Osteocyte (in vitro differentiated cells): ENCODE measurements around the gene C6orf89. TPM values are rescaled to one million over a fixed set of nuclear protein-coding genes. Genes with fewer than 3 reads are reported as not detected.

Experiments used
- DNase-seq: peaks from one replicate; pipeline ENCODE4 v3.0.0; 2021; ENCODE audit warnings: mixed read lengths; ENCODE audit not compliant: unreplicated experiment; ENCODE audit errors: extremely low spot score
- H3K27ac Mint-ChIP-seq: one replicate; pipeline ENCODE4 v1.8.0; 2021; ENCODE audit warnings: mild to moderate bottlenecking, mixed read lengths; ENCODE audit not compliant: unreplicated experiment
- H3K27me3 Mint-ChIP-seq: one replicate; pipeline ENCODE4 v1.8.0; 2021; ENCODE audit warnings: mixed read lengths; ENCODE audit not compliant: unreplicated experiment
- H3K36me3 Mint-ChIP-seq: one replicate; pipeline ENCODE4 v1.8.0; 2021; ENCODE audit warnings: mixed read lengths; ENCODE audit not compliant: unreplicated experiment
- H3K4me1 Mint-ChIP-seq: one replicate; pipeline ENCODE4 v1.8.0; 2021; ENCODE audit warnings: mixed read lengths; ENCODE audit not compliant: unreplicated experiment
- H3K4me3 Mint-ChIP-seq: one replicate; pipeline ENCODE4 v1.8.0; 2021; ENCODE audit warnings: mild to moderate bottlenecking, moderate library complexity, mixed read lengths; ENCODE audit not compliant: unreplicated experiment
- H3K9me3 Mint-ChIP-seq: one replicate; pipeline ENCODE4 v1.8.0; 2021; ENCODE audit warnings: mixed read lengths; ENCODE audit not compliant: unreplicated experiment
- total RNA-seq: library from RNA; stranded (reverse); gene quantifications from 2 replicates; pipeline ENCODE4 v1.2.1, GENCODE V29; 2021
- TF ChIP-seq, protein P1 (sequence below): fragments of 200-600 bp; sonication (generic); IDR thresholded peaks from 2 replicates; pipeline ENCODE4 v1.5.0; 2021; ENCODE audit warnings: antibody characterized with exemption, mild to moderate bottlenecking, moderate library complexity

The C6orf89 gene
- total RNA-seq, 1 donor from 2014 or later, result 71.2 TPM

DNA sequence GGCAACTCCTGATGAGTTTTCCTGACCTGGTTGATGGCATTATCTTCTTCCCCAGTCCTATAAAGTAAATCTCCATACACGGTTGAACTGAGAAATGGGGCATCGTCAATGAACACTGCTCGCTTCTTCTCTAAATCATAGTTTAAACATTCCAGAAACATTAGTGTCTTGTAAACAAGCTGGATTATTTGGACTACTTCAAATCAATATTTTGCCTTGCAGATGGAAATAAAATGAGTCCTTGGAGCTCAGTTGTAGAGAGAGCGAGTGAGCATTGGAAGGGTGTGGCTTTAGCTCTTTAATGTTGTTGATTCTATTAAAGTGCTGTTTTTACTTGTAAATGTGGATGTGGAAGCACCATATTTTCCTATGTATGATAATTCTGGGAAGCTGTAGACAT is 18.4 kb downstream of the C6orf89 start:
- no peak overlapping the region for H3K4me3 Mint-ChIP-seq
- TF ChIP-seq, protein P1, sequence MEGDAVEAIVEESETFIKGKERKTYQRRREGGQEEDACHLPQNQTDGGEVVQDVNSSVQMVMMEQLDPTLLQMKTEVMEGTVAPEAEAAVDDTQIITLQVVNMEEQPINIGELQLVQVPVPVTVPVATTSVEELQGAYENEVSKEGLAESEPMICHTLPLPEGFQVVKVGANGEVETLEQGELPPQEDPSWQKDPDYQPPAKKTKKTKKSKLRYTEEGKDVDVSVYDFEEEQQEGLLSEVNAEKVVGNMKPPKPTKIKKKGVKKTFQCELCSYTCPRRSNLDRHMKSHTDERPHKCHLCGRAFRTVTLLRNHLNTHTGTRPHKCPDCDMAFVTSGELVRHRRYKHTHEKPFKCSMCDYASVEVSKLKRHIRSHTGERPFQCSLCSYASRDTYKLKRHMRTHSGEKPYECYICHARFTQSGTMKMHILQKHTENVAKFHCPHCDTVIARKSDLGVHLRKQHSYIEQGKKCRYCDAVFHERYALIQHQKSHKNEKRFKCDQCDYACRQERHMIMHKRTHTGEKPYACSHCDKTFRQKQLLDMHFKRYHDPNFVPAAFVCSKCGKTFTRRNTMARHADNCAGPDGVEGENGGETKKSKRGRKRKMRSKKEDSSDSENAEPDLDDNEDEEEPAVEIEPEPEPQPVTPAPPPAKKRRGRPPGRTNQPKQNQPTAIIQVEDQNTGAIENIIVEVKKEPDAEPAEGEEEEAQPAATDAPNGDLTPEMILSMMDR, result no peak
- H3K4me1 Mint-ChIP-seq, result no peaks in the 10 kb centered on the region
- H3K27me3 Mint-ChIP-seq, result no peaks in the 10 kb centered on the region
- H3K9me3 Mint-ChIP-seq, result no peaks in the 10 kb centered on the region
- peaks cover 46% of the 10 kb centered on the region for H3K36me3 Mint-ChIP-seq
- H3K27ac Mint-ChIP-seq, result no peak overlapping the region
- DNase-seq, result no peak

DNA sequence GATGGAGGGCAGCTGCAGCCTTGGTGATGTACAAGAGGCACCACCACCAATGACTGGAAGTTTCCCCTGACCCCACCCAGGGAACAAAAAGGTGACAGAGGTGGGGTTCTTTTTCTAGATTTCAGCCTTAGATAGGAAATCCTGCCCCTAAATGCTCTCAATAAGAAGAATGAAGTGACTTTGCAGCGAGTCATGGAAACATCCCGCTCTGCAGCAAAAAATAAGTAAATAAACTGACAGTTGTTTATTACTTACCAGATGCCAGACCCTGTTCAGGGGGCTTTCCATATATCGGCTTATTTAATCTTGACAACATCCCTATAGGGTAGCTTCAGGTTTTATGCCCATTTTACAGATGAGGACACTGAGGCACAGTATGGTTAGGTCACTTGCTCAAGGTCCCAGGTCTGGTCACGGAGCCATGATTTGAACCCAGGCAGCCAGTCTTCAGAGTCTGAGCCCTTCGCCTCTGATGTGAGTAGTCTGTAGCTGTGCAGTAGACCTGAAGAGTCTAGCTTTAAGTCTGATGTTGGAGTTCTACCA is 19.2 kb downstream of the C6orf89 start:
- Mint-ChIP-seq H3K27me3 (no peaks in the 10 kb centered on the region), H3K9me3 (no peaks in the 10 kb centered on the region), H3K4me1 (no peaks in the 10 kb centered on the region), H3K36me3 (peaks cover 48% of the 10 kb centered on the region), H3K27ac (no peak overlapping the region), H3K4me3 (no peak overlapping the region)
- TF ChIP-seq, protein P1, result no peak
- no peak for DNase-seq

DNA sequence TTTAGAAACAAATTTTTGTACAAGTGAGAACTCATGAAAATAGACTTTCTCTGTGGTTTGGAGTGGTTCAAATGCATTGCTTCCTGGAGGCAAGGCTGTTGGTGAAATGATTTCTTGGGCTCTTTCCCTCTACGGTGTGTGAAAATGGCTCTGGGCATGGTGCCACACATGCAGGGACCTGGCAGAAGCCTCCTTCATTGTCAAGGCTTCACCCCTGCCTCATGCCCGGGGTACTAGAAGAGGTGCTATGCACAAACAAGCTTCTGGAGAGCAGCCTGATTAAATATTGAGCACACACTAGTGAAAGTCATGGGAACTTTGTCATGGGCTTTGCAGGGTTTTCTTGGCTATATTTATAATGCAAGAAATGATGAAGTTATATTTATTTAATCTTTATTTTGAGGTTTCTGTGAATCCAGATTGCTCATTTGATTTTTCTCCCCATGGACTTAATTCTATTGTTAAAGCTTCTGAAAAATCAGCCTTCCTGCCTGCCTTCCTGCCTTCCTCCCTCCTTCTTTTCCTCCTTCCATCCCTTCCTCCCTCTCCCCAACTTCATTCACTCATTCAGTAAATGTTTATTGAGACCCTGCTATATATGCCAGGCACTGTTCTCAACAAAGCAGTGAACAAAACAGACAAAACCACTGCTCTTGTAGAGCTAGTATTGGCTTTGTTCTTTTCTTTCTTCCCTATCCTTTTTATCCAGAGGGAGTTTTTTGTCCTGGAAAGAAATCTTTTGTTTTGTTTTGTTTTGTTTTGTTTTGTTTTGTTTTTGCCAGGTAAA is 21.0 kb downstream of the C6orf89 start:
- Mint-ChIP-seq H3K36me3 (peaks cover 51% of the 10 kb centered on the region), H3K4me1 (peaks cover 2% of the 10 kb centered on the region), H3K4me3 (no peak overlapping the region), H3K27me3 (no peaks in the 10 kb centered on the region), H3K27ac (peak overlapping the region; percentile 11), H3K9me3 (no peaks in the 10 kb centered on the region)
- TF ChIP-seq, protein P1, result no peak
- DNase-seq, result no peak

DNA sequence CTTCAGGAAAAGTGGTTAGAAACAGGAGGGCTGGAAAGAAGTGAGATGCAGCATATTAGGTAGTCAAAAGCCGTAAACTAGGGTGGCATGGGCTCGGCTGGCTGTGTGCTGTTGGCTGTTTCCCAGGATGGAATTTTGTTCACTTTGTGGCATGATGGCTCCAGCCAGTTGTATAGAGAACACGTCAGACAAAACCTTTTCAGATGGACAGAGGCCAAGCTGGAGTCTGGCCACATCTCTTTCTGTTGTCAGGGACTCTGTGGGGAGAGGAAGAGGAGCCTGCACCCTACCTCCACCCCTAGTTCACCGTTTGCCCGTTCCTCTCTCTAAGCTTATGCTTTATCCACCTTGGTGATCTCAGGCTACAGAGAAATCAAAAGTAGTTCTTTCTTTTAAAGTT is 22.0 kb downstream of the C6orf89 start:
- TF ChIP-seq, protein P1, result no peak
- DNase-seq, result no peak
- H3K4me1 Mint-ChIP-seq, result peaks cover 12% of the 10 kb centered on the region
- H3K27me3 Mint-ChIP-seq, result no peaks in the 10 kb centered on the region
- peaks cover 48% of the 10 kb centered on the region for H3K36me3 Mint-ChIP-seq
- no peak overlapping the region for H3K4me3 Mint-ChIP-seq
- H3K9me3 Mint-ChIP-seq, result no peaks in the 10 kb centered on the region
- no peak overlapping the region for H3K27ac Mint-ChIP-seq

DNA sequence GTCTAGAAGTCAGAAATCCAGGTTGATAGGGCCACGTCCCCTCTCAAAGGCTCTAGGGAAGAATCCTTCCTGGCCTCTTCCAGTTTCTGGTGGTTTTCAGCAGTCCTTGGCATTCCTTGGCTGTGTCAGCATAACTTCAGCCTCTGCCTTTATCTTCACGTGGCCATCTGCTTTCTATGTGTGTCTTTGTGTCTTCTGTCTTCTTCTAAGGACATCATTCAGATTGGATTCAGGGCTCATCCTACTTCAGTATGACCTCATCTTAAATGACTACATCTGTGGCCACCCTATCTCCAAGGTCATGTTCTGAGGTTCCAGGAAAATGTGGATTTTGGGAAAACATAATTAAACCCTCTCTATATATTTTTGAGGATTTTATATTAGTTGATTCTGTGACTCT is 23.0 kb downstream of the C6orf89 start:
- H3K4me1 Mint-ChIP-seq, result peaks cover 19% of the 10 kb centered on the region
- H3K27me3 Mint-ChIP-seq, result no peaks in the 10 kb centered on the region
- DNase-seq, result no peak
- TF ChIP-seq, protein P1, result no peak
- H3K27ac Mint-ChIP-seq, result no peak overlapping the region
- H3K4me3 Mint-ChIP-seq, result no peak overlapping the region
- no peaks in the 10 kb centered on the region for H3K9me3 Mint-ChIP-seq
- peaks cover 45% of the 10 kb centered on the region for H3K36me3 Mint-ChIP-seq
